Hematopoietic multipotent progenitor cell treated with erythropoietin and hydrocortisone succinate and interleukin-3 and kit ligand, for 4 days (in vitro differentiated cells): ENCODE data around the gene GMEB2.
"Not testable (repeated sequence)": the region's sequence is repeated elsewhere in the genome, so short reads cannot be mapped to it uniquely, and the experiment has no call there.

Experiments
- DNase-seq: peaks from one replicate; pipeline ENCODE4 v3.0.0-alpha.2; 2015

Gene GMEB2

GRCh38 chr20:63626424-63627128 lies at the start of gene GMEB2:
Gene GMEB2 (minus strand): TSS chr20:63627101. CDS start chr20:63619397, 7,704 bp downstream.
- DNase-seq = peak; percentile 89

- DNase-seq = no peak
These were observed 48.9 kb upstream of the GMEB2 start for GRCh38 chr20:63675681-63676368.

GRCh38 chr20:63673951-63674350 lies 47.0 kb upstream of the GMEB2 start:
- no peak for DNase-seq

GRCh38 chr20:63672666-63673065 lies 45.8 kb upstream of the GMEB2 start:
- DNase-seq = no peak

GRCh38 chr20:63671695-63672094 lies 44.8 kb upstream of the GMEB2 start:
- DNase-seq = not testable (repeated sequence)

- DNase-seq = no peak
These were observed 41.5 kb upstream of the GMEB2 start for GRCh38 chr20:63668351-63668750.

GRCh38 chr20:63667858-63668257 lies 41.0 kb upstream of the GMEB2 start:
- DNase-seq = no peak

GRCh38 chr20:63665708-63666107 lies 38.8 kb upstream of the GMEB2 start:
- DNase-seq = no peak

- no peak for DNase-seq
These were observed 38.1 kb upstream of the GMEB2 start for GRCh38 chr20:63664861-63665594.

- DNase-seq = no peak
These were observed 37.4 kb upstream of the GMEB2 start for GRCh38 chr20:63664143-63664851.

GRCh38 chr20:63663332-63664066 lies 36.6 kb upstream of the GMEB2 start:
- DNase-seq = no peak

- DNase-seq = no peak
These were observed 35.9 kb upstream of the GMEB2 start for GRCh38 chr20:63662813-63663189.

GRCh38 chr20:63661959-63662812 lies 35.3 kb upstream of the GMEB2 start:
- DNase-seq = no peak

GRCh38 chr20:63661108-63661507 lies 34.2 kb upstream of the GMEB2 start:
- DNase-seq = no peak

- no peak for DNase-seq
These were observed 33.7 kb upstream of the GMEB2 start for GRCh38 chr20:63660622-63661021.

- not testable (repeated sequence) for DNase-seq
These were observed 33.3 kb upstream of the GMEB2 start for GRCh38 chr20:63660174-63660573.

GRCh38 chr20:63659370-63659769 lies 32.5 kb upstream of the GMEB2 start:
- no peak for DNase-seq

- peak; percentile 69 for DNase-seq
These were observed 31.9 kb upstream of the GMEB2 start for GRCh38 chr20:63658749-63659187.

GRCh38 chr20:63657937-63658748 lies 31.2 kb upstream of the GMEB2 start, which contains the start of gene RTEL1:
Gene RTEL1 (plus strand): TSS chr20:63658312. CDS start chr20:63659403, 1,091 bp downstream.
- peak; percentile 95 for DNase-seq

- DNase-seq = peak; percentile 46
These were observed 30.5 kb upstream of the GMEB2 start for GRCh38 chr20:63657260-63657936.
